Right lobe of liver (tissue), 4 donors: ENCODE results near the gene LDLRAD3.

Experiments
- POLR2A ChIP-seq: fragments of 450-650 bp; IDR thresholded peaks from one replicate; pipeline ENCODE4 v1.6.1; 2017; ENCODE audit warnings: antibody characterized with exemption, mild to moderate bottlenecking
- TF ChIP-seq, protein P1 (sequence below), 4 donors: fragments of 200-600 bp in 3 of 4; fragments of 450-650 bp in 1 of 4; IDR thresholded peaks; one replicate each; pipeline versions ENCODE4 v1.5.1 to v1.8.0; 2016 to 2022; ENCODE audit warnings: antibody characterized with exemption in 4 of 4, mild to moderate bottlenecking in 2 of 4
- donor health status: DM: no; HTN: no; CAD: no.
- donor health status: DM: no; HTN: no; CAD: no.
- donor health status: DM: no; HTN: yes; CAD: no.

DNA sequence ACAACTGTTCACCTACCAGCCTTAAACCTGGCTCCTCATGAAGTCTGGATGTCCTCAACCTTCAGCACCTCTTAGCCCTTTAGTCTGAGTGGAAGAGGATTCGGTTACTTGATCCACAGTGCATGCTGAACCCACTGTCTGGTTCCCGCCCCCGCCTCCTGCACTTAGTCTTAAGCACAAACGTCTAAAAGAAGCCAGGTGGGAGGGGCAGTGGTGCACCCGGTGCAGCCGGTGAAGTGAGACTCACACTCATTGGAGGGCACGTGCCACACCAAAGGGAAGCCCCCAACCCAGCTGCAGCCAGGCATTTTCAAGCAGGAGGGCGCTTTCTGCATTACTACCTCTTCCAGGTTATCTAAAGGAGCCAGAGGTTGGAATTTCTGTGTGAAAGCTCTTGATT is 198.6 kb downstream of the LDLRAD3 start:
- TF ChIP-seq, protein P1, sequence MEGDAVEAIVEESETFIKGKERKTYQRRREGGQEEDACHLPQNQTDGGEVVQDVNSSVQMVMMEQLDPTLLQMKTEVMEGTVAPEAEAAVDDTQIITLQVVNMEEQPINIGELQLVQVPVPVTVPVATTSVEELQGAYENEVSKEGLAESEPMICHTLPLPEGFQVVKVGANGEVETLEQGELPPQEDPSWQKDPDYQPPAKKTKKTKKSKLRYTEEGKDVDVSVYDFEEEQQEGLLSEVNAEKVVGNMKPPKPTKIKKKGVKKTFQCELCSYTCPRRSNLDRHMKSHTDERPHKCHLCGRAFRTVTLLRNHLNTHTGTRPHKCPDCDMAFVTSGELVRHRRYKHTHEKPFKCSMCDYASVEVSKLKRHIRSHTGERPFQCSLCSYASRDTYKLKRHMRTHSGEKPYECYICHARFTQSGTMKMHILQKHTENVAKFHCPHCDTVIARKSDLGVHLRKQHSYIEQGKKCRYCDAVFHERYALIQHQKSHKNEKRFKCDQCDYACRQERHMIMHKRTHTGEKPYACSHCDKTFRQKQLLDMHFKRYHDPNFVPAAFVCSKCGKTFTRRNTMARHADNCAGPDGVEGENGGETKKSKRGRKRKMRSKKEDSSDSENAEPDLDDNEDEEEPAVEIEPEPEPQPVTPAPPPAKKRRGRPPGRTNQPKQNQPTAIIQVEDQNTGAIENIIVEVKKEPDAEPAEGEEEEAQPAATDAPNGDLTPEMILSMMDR (IDR thresholded peaks at IDR 0.05) = no peak
- no peak for TF ChIP-seq POLR2A
